Measurements from ENCODE around the gene GRK2.

DNA sequence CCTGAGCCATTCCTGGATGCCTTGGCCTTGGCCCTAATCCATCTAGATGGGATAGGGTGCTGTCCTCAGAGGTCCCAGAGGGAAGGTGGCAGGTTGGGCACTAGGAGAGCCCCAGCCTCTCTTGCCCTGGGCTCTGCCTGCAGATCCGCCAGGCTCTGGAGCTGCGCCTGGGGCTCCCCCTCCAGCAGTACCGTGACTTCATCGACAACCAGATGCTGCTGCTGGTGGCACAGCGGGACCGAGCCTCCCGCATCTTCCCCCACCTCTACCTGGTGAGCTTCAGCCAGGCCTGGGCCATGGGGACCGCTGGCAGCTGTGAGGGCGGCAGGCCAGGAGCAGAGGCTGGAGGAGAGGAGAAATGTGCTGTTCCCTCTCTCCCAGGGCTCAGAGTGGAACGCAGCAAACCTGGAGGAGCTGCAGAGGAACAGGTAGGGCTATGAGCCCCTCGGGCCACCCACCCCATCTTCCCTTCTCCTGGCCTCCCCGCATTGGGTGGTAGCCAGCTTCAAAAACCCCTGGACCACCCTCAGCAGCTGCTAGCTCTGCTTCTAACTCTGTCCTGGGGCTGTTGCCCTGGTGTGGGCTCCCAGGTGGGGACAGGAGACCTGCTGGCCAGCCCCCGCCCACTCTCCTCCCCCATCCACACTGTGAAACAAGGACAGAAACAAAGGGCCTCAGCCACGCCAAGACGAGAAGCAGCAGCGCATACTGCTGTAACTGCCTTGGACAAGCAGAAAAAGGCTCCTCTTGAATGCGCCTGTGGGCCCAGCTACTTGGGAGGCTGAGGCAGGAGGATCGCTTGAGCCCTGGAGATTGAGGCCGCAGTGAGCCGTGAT is 42.0 kb downstream of the GRK2 start:
- TF ChIP-seq, protein P1, sequence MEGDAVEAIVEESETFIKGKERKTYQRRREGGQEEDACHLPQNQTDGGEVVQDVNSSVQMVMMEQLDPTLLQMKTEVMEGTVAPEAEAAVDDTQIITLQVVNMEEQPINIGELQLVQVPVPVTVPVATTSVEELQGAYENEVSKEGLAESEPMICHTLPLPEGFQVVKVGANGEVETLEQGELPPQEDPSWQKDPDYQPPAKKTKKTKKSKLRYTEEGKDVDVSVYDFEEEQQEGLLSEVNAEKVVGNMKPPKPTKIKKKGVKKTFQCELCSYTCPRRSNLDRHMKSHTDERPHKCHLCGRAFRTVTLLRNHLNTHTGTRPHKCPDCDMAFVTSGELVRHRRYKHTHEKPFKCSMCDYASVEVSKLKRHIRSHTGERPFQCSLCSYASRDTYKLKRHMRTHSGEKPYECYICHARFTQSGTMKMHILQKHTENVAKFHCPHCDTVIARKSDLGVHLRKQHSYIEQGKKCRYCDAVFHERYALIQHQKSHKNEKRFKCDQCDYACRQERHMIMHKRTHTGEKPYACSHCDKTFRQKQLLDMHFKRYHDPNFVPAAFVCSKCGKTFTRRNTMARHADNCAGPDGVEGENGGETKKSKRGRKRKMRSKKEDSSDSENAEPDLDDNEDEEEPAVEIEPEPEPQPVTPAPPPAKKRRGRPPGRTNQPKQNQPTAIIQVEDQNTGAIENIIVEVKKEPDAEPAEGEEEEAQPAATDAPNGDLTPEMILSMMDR (IDR thresholded peaks at IDR 0.05), result no peak
- TF ChIP-seq POLR2A (IDR thresholded peaks at IDR 0.05), result no peak

All from testis (tissue), 2 donors.